Common myeloid progenitor, CD34-positive (primary cell): Measurements from ENCODE around the gene VGLL4.

Source experiments
- CTCF ChIA-PET: fragments of 350-600 bp; sonication (Branson Sonifier 250); formaldehyde crosslinking; loops from one replicate; lab custom pipeline; 2021; ENCODE audit warnings: antibody characterized with exemption; lab: Charles Lee
- POLR2A ChIA-PET: fragments of 350-600 bp; sonication (Branson Sonifier 250); formaldehyde crosslinking; loops from one replicate; lab custom pipeline; 2021; ENCODE audit warnings: antibody characterized with exemption; lab: Charles Lee
- DNase-seq, 3 donors: peaks; one replicate each; pipeline versions ENCODE4 v3.0.0 to v3.0.0-alpha.2; 2013
- H3K27ac ChIP-seq, 2 experiments: 1 replicate in 1 of 2; 2 replicates in 1 of 2; pipeline ENCODE4 v1.7.0; 2013; ENCODE audit warnings: inconsistent platforms in 2 of 2, low read length in 2 of 2, mild to moderate bottlenecking in 2 of 2, low read depth in 1 of 2, moderate library complexity in 1 of 2; ENCODE audit not compliant: severe bottlenecking in 2 of 2, insufficient read depth in 1 of 2, poor library complexity in 1 of 2
- H3K27me3 ChIP-seq, 5 experiments: replicated peaks in 2 of 5; 1 replicate in 3 of 5; 2 replicates in 2 of 5; pipeline versions ENCODE4 v1.6.1 to v1.7.0; 2013; ENCODE audit warnings: low read length in 4 of 5, mild to moderate bottlenecking in 2 of 5, moderate library complexity in 2 of 5, inconsistent platforms in 1 of 5; ENCODE audit not compliant: insufficient read depth in 5 of 5, control insufficient read depth in 4 of 5
- H3K36me3 ChIP-seq, 4 experiments: 1 replicate in 2 of 4; 2 replicates in 2 of 4; pipeline versions ENCODE4 v1.6.1 to v1.7.0; 2013; ENCODE audit warnings: low read length in 3 of 4, control low read depth in 1 of 4, mild to moderate bottlenecking in 1 of 4; ENCODE audit not compliant: control insufficient read depth in 4 of 4, insufficient read depth in 4 of 4
- H3K4me1 ChIP-seq, 4 experiments: 1 replicate in 3 of 4; 2 replicates in 1 of 4; pipeline versions ENCODE4 v1.6.1 to v1.7.1; 2013; ENCODE audit warnings: low read length in 3 of 4, mild to moderate bottlenecking in 3 of 4, control low read depth in 1 of 4, inconsistent platforms in 1 of 4, moderate library complexity in 1 of 4; ENCODE audit not compliant: control insufficient read depth in 4 of 4, insufficient read depth in 4 of 4; ENCODE audit errors: control extremely low read depth in 1 of 4
- H3K4me3 ChIP-seq, 7 experiments: 1 replicate in 4 of 7; 2 replicates in 3 of 7; pipeline versions ENCODE4 v1.5.1 to v1.7.0; 2013; ENCODE audit warnings: mild to moderate bottlenecking in 7 of 7, low read length in 6 of 7, moderate library complexity in 6 of 7, inconsistent platforms in 2 of 7, low read depth in 2 of 7, control low read depth in 1 of 7; ENCODE audit not compliant: insufficient read depth in 4 of 7, control insufficient read depth in 1 of 7; ENCODE audit errors: extremely low read depth in 1 of 7
- H3K9me3 ChIP-seq, 5 experiments: 1 replicate in 4 of 5; 2 replicates in 1 of 5; pipeline versions ENCODE4 v1.6.1 to v1.7.1; 2013; ENCODE audit warnings: low read length in 4 of 5, mild to moderate bottlenecking in 2 of 5, inconsistent platforms in 1 of 5, low read depth in 1 of 5, moderate library complexity in 1 of 5; ENCODE audit not compliant: control insufficient read depth in 4 of 5, insufficient read depth in 2 of 5; ENCODE audit errors: control extremely low read depth in 1 of 5
- WGBS: methylation state at CpG from one replicate; pipeline ENCODE4 v1.1.5; 2013; ENCODE audit not compliant: insufficient coverage; 5-methylcytosine and 5-hydroxymethylcytosine counted together

VGLL4 gene

DNA sequence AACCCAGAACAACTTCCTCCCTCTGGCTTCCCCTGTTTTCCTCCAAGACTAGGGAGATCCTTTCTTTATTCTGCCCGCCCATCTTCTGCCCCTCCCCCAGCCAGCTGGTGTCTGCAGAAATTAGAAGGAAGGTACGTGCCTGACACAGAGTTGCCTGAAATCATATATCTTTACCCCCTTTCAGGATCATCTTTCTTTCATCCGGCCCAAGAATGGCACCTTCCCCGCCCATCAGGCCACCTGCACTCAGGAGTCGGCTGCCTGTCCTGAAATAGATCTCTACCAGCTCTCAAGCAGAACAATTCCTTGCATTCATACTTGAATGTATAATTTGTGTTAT lies 133.7 kb downstream of the VGLL4 start:
- no peaks in the 10 kb centered on the region for H3K36me3 ChIP-seq
- POLR2A ChIA-PET, result no interaction called here
- no peak overlapping the region for H3K27ac ChIP-seq
- H3K27me3 ChIP-seq, result no peaks in the 10 kb centered on the region
- DNase-seq, result no peak
- no peaks in the 10 kb centered on the region for H3K9me3 ChIP-seq
- WGBS, result 80% methylated on average over 1 of the region's 5 CpGs
- CTCF ChIA-PET, result interaction anchor here (0.9 kb wide), 1 partner anchor 29 kb away, joined by 4 read pairs; no protein-coding TSS in a partner anchor
- H3K4me3 ChIP-seq, result no peak overlapping the region
- H3K4me1 ChIP-seq, result peaks cover 0 to 19% (median 7%) of the 10 kb centered on the region in 4 experiments

- POLR2A ChIA-PET, result interaction anchor here (0.7 kb wide), 1 partner anchor 13 kb away, joined by 3 read pairs; no protein-coding TSS in a partner anchor
- no peaks in the 10 kb centered on the region for H3K9me3 ChIP-seq
- H3K4me1 ChIP-seq, result peaks cover 0 to 14% (median 3%) of the 10 kb centered on the region in 4 experiments
- CTCF ChIA-PET, result no interaction called here
- no peaks in the 10 kb centered on the region for H3K36me3 ChIP-seq
- DNase-seq, result no peak
- H3K27me3 ChIP-seq, result no peaks in the 10 kb centered on the region
- H3K27ac ChIP-seq, result no peak overlapping the region
- no peak overlapping the region for H3K4me3 ChIP-seq
- 96% methylated on average over 7 of the region's 9 CpGs for WGBS
These were observed 134.3 kb downstream of the VGLL4 start for GRCh38 chr3:11509173-11510000.

- Histone ChIP-seq H3K27me3 (no peaks in the 10 kb centered on the region), H3K36me3 (no peaks in the 10 kb centered on the region), H3K9me3 (no peaks in the 10 kb centered on the region), H3K4me1 (peaks cover 0 to 7% (median 0%) of the 10 kb centered on the region in 4 experiments), H3K4me3 (no peak overlapping the region), H3K27ac (no peak overlapping the region)
- 100% methylated on average over 3 of the region's 5 CpGs for WGBS
- POLR2A ChIA-PET, result interaction anchor here (0.7 kb wide), 1 partner anchor 14 kb away, joined by 3 read pairs; no protein-coding TSS in a partner anchor
- CTCF ChIA-PET, result no interaction called here
- DNase-seq, result no peak
These were observed 135.2 kb downstream of the VGLL4 start for GRCh38 chr3:11508346-11509172.

DNA sequence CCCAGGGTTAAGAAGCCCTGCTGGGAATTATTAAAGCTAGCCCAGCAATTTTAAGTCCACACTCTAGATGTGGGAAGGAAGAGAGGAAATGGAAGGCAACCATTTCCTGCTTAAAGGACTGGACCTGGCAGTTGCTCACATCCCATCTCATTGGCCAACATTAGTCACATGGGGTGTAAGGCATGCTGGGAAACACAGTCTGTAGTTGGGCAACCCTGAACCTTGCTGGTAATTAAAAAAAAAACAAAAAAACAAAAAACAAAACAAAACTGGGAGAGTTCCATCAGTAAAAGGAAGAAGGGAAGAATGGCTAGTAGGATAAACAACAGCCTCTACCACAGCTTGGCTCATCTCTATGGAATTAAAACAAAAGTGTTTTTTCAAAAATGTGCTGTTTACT lies 136.0 kb downstream of the VGLL4 start:
- Histone ChIP-seq H3K4me3 (no peak overlapping the region), H3K9me3 (no peaks in the 10 kb centered on the region), H3K36me3 (no peaks in the 10 kb centered on the region), H3K27ac (no peak overlapping the region), H3K27me3 (no peaks in the 10 kb centered on the region), H3K4me1 (peaks cover 0 to 7% (median 0%) of the 10 kb centered on the region in 4 experiments)
- ChIA-PET CTCF (no interaction called here), POLR2A (no interaction called here)
- no peak for DNase-seq
